Measurements from ENCODE around the gene ULBP2.

Gene ULBP2

DNA sequence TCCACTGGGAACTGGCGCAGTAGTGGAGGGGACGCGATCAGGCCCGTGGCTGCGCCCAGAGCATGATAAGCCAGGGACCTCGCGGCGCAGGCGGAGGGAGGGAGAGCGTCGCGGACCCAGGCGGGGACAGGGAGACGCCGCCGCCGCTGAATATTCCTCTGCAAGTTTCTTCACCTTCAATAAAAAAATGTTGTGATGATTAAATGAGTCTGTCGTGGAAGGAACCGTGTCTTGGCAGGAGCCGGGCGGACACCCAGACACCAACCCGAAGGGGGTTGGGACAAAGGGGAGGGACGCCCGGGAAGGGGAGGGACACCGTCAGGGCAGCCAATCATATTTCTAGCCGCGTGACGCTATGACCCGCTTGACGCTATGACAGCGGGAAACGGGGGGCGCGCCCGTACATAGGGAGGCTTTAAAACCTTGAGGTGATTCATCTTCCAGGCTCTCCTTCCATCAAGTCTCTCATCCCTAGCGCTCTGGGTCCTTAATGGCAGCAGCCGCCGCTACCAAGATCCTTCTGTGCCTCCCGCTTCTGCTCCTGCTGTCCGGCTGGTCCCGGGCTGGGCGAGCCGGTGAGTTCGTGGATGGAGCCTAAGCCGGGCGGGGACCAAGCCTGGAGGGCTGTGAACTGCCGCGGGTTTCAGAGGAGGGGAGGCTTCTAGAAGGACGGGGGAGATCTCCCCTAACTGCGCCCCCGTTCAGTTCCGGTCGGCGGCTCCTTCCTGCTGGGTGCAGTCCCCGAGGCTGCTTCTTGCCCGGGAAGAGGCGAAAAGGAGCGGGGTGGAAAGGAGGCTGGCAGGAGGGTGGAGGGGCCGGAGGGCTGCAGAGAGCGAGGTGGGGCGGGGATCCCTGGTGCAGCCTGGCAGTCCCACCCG, at the start of gene ULBP2:
Gene ULBP2 (plus strand): TSS at position 432 of the 878 bp plus-strand sequence. CDS start 59 bp downstream, at position 491.
- in situ Hi-C loops (cut with HindIII; ENCODE audit: low sequenced_read_pairs): no loop called here

- in situ Hi-C loops (cut with HindIII; ENCODE audit: low sequenced_read_pairs): no loop called here
These were observed 46.7 kb upstream of the ULBP2 start for GRCh38 chr6:149895048-149895590.

DNA sequence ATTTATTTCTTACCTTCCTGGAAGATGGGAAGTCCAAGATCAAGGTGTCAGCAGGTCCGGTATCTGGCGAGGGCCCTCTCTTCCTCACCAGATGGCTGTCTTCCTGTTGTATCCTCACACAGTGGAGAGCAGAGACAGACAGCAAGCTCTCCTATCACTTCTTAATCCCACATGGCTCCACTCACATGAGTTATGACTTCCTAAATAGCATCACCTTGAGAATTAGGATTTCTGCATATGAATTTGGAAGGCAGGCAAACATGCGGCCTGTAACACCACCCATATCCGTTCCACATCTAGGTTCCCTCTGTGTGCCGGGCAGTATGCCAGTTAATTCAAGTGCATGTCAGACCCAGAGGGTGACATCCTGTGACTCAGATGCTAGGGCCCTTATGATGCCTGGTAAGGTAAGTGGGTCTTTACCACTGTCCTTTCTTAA, 46.0 kb upstream of the ULBP2 start:
- in situ Hi-C loops (cut with HindIII; ENCODE audit: low sequenced_read_pairs): no loop called here

- in situ Hi-C loops (cut with HindIII; ENCODE audit: low sequenced_read_pairs): no loop called here
These were observed 45.3 kb upstream of the ULBP2 start for GRCh38 chr6:149896491-149896890.

DNA sequence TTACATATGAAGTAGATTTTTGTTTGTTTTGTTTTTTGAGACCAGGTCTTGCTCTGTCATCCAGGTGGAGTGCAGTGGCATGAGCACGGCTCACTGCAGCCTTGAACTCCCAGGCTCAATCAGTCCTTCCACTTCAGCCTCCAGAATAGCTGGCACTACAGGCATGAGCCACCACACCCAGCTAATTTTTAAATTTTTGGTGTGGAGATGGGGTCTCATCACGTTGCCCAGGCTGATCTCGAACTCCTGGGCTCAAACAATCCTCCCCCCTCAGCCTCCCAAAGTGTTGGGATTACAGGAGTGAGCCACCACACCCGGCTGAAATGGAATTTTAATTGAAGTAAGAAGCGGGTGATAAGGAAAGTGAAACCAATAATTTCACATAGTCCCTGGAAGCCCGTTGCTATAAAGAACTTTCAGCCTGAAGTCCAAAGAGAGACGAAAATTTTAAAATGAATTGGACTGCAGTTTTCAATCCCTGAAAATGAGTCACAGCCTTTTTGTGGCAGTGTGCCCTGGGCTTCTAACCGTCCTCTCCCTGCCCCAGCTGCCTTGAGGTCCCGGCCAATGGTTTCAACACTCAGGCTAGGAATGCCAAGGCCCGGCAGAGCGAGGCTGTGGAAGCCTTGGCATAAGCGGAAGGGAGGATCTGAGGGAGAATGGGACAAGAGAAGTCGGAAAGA, 44.7 kb upstream of the ULBP2 start:
- in situ Hi-C loops (cut with HindIII; ENCODE audit: low sequenced_read_pairs): no loop called here

DNA sequence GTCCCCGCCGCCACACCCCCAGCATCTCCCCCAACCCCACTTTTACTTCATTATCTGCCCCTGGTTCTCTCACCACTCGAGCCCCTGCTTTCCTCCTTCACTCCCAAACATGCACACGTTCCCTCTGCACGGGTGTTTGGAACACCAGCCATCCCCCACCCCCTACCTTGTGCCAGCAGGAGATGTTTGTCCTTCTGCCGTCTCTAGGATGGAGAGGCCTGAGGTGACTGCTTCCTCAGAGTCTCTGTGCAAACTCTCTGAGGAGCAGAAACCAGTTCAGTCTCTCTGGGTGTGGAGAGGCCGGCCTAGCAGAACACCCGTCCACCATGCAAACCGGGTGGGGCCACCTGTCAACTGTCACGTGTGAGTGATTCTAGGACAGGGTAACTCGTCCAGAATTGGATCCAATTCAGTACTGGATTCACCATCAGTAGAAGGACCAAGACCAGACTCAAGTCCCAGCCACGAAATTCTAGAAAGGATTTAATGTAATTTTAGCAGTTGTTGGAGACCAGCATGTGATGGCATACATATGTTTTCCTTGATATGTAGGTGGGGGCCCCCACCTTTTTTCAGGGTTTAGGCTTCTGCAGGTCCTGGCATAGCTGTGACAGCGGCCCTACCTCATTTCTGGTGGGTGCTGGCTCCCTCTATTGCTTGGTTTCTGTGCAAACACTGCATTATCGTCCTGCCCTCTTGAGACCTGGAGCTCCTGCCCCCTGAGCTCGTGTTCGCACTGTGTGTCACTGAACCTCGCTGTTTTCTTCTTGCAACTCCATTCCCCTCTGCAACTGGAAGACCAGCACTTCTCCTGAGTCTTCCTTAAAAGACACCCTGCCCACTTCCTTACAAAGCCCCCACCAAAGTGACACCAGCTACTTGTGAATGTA, 43.7 kb upstream of the ULBP2 start, which contains the start of gene RAET1E:
Gene RAET1E (minus strand): TSS at position 259 of the 890 bp plus-strand sequence. CDS start 7,212 bp downstream, outside the sequence.
- in situ Hi-C loops (cut with HindIII; ENCODE audit: low sequenced_read_pairs): no loop called here

- in situ Hi-C loops (cut with HindIII; ENCODE audit: low sequenced_read_pairs): no loop called here
These were observed 42.8 kb upstream of the ULBP2 start for GRCh38 chr6:149898966-149899365.

DNA sequence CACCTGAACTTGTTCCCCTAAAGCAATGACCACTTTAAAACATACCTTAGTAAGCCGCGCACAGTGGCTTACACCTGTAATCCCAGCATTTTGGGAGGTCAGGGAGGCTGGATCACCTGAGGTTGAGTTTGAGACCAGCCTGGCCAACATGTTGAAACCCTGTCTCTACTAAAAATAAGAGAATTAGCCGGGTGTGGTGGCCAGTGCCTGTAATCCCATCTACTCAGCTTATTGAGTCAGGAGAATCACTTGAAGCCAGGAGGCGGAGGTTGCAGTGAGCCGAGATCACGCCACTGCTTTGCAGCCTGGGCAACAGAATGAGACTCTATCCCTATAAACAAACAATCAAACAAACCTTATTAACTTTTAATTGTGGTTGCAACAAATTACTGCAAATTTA, 42.3 kb upstream of the ULBP2 start:
- in situ Hi-C loops (cut with HindIII; ENCODE audit: low sequenced_read_pairs): no loop called here

DNA sequence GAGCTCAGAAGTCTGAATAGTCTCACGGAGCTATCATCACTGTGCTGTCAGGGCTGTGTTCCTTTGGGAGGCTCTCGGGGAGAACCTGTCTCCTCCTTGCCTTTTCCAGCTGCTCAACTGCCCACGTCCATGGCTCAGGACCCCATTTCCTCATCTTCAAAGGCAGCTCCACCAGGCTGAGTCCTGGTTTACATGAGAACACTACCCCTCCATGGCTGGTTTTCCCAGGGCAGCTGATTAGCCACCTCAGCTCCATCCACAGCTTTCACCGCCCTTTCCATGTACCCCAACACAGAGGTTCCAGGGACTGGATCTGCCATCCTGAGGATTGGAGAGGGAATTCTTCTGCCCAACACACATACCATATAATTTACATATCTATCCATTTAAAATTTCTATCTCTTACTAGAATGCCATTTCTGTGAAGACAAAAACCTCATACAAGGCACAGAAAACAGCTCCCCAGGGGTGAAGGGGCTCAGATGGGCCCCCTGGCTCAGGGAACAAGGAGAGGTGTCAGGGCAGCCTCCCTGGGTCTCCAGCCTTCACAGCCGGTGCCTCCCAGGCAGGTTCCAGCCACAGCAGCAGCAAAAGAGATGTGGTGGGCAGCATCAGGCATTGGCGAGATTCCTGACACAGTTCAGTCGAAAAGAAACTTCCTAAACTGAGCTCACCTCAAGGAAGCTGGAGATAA, 41.7 kb upstream of the ULBP2 start:
- in situ Hi-C loops (cut with HindIII; ENCODE audit: low sequenced_read_pairs): no loop called here

DNA sequence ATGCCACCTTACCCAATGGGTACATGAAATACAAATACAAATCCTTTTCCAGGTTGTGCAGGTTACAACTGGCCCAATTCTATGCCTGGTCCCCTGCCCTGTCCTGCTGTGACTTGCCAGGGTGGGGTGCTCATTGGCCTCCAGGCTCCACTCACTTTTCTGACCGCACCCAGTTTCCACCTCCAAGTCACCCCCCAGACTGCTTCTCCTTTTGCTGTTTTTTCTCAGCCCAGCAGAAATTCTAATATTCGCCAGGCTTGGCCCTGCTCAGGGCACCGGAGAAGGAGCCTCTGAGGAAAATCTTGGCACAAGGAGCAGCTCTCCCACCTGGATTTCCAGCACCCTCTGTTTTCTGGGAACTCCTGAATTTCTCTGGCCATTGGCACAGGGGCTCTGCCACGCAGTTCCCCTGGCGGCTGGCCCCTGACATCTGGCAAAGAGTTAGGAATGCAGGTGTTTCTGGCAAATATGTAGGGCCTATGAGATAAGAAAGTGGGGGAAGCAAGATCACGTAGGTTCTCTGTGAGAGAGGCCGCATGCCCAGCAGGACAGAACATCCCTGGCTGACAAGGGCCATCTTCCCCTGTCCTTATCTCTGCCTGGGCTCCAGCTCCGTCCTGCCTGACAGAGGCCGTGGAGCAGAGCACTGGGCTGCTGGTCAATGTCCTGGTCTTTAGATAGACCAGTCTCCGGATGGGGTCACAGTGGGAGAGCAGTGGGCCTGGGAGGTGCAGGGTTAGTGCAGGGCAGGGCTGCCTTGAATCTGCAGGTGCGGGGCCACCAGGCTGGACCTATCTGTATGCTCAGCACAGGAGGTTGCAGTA, 41.0 kb upstream of the ULBP2 start:
- in situ Hi-C loops (cut with HindIII; ENCODE audit: low sequenced_read_pairs): no loop called here

- in situ Hi-C loops (cut with HindIII; ENCODE audit: low sequenced_read_pairs): no loop called here
These were observed 40.2 kb upstream of the ULBP2 start for GRCh38 chr6:149901444-149902140.

GRCh38 chr6:149903938-149904611, 37.7 kb upstream of the ULBP2 start:
- in situ Hi-C loops (cut with HindIII; ENCODE audit: low sequenced_read_pairs): no loop called here

GRCh38 chr6:149904661-149905370, 37.0 kb upstream of the ULBP2 start:
- in situ Hi-C loops (cut with HindIII; ENCODE audit: low sequenced_read_pairs): no loop called here

DNA sequence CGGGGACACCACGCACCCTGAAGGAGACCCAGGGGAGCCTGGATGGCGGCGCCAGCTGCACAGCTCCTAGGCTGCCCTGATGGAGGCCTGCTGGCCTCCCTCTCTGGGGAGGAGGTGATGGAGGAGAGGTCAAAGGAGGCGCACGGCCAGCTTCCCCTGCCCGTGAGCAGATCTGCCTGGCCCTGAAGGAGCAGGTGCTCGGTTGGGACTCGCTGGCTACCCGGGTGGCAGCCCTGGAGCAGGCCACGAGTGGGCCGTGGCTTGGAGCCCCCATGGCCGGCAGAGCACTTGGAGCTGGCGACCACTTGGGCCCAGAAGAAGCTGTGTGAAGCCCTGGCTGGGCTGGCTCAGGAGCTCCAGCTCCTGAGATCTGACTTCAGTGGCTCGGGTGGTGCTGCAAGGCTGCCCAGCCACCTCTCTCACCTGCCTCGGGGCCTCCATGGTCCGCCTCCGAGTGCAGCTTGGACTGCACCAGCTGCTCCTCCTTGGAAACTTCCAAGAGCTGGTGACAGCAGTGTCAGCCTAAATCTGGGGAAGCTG, 36.4 kb upstream of the ULBP2 start:
- in situ Hi-C loops (cut with HindIII; ENCODE audit: low sequenced_read_pairs): no loop called here

- in situ Hi-C loops (cut with HindIII; ENCODE audit: low sequenced_read_pairs): no loop called here
These were observed 35.9 kb upstream of the ULBP2 start for GRCh38 chr6:149905911-149906371.

- in situ Hi-C loops (cut with HindIII; ENCODE audit: low sequenced_read_pairs): no loop called here
These were observed 35.4 kb upstream of the ULBP2 start for GRCh38 chr6:149906405-149906804.

DNA sequence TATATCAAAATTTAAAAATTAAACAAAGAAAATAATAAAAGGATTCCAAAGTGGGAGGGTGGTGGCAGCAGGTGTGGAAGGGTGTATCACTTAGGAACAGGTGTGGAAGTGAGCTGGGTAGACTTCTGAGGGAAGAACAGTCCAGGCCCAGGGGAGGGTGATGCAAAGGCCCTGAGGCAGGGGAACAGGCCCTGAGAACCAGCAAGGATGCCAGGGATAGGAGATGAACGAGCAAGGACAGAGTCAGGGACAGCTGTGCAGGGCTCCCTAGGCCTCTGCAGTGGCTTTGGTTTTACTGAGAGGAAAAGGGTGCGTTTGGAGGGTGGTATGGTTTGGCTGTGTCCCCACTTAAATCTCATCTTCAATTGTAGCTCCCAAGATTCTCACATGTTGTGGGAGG, 34.5 kb upstream of the ULBP2 start:
- in situ Hi-C loops (cut with HindIII; ENCODE audit: low sequenced_read_pairs): no loop called here
